HEK293 (cell line): ENCODE results near the gene SMPD3.

ENCODE experiments used
- CTCF ChIA-PET: fragments of 350-600 bp; formaldehyde crosslinking; extraction: SDS; loops from one replicate; lab custom pipeline; 2021; ENCODE audit warnings: antibody characterized with exemption; lab: Yijun Ruan, JAX
- POLR2A ChIA-PET: fragments of 300-600 bp; formaldehyde crosslinking; extraction: SDS; loops from one replicate; lab custom pipeline; 2020; ENCODE audit warnings: antibody characterized with exemption, inconsistent platforms; lab: Yijun Ruan, JAX
- H3K27ac ChIP-seq: fragments of 200-500 bp; sonication (Bioruptor generic); 2 replicates; pipeline ENCODE4 v1.5.1; 2014; ENCODE audit warnings: low read depth, low read length, control low read depth, inconsistent platforms; ENCODE audit errors: extremely low read depth
- H3K36me3 ChIP-seq, 2 experiments: fragments of 200-500 bp in 1 of 2; sonication (Bioruptor generic) in 1 of 2; 1 replicate in 1 of 2; 2 replicates in 1 of 2; pipeline ENCODE4 v1.5.1; 2014 to 2017; ENCODE audit warnings: inconsistent platforms in 2 of 2, low read length in 2 of 2; ENCODE audit not compliant: control insufficient read depth in 2 of 2, insufficient read depth in 1 of 2
- H3K4me1 ChIP-seq: fragments of 200-500 bp; sonication (Bioruptor generic); 2 replicates; pipeline ENCODE4 v1.5.1; 2014; ENCODE audit warnings: mild to moderate bottlenecking, low read length, inconsistent platforms; ENCODE audit not compliant: control insufficient read depth, insufficient read depth
- H3K4me3 ChIP-seq: 2 replicates; pipeline ENCODE4 v1.5.1; 2011; ENCODE audit warnings: low read depth, mild to moderate bottlenecking, control low read depth, low read length, moderate library complexity
- H3K9me3 ChIP-seq: fragments of 200-500 bp; sonication (Bioruptor generic); 2 replicates; pipeline ENCODE4 v1.5.1; 2014; ENCODE audit warnings: low read depth, low read length, inconsistent platforms; ENCODE audit not compliant: control insufficient read depth, insufficient read depth
- FEZF1 ChIP-seq: fragments of 450-650 bp; formaldehyde crosslinking; IDR thresholded peaks from 2 replicates; pipeline ENCODE4 v1.5.1; 2016; ENCODE audit warnings: missing biosample characterization, missing genetic modification characterization
- HOXC10 ChIP-seq: sonication (generic); formaldehyde crosslinking; IDR thresholded peaks from 2 replicates; pipeline ENCODE4 v1.8.1; 2023; ENCODE audit warnings: mild to moderate bottlenecking, missing genetic modification reagents
- KLF8 ChIP-seq: fragments of 450-650 bp; formaldehyde crosslinking; IDR thresholded peaks from 2 replicates; pipeline ENCODE4 v1.5.1; 2016; ENCODE audit warnings: missing biosample characterization, missing genetic modification characterization
- MEIS1 ChIP-seq: sonication (generic); formaldehyde crosslinking; IDR thresholded peaks from 2 replicates; pipeline ENCODE4 v1.8.1; 2022; ENCODE audit warnings: missing genetic modification reagents, mild to moderate bottlenecking, borderline replicate concordance
- MZF1 ChIP-seq: fragments of 450-650 bp; formaldehyde crosslinking; IDR thresholded peaks from 2 replicates; pipeline ENCODE4 v1.5.1; 2017; ENCODE audit warnings: missing biosample characterization, missing genetic modification characterization, borderline replicate concordance
- SP2 ChIP-seq: fragments of 450-650 bp; formaldehyde crosslinking; IDR thresholded peaks from 2 replicates; pipeline ENCODE4 v1.5.1; 2016; ENCODE audit warnings: missing biosample characterization, missing genetic modification characterization
- SP7 ChIP-seq: fragments of 450-650 bp; formaldehyde crosslinking; IDR thresholded peaks from 2 replicates; pipeline ENCODE4 v1.5.1; 2016; ENCODE audit warnings: missing biosample characterization, missing genetic modification characterization
- TSHZ1 ChIP-seq: fragments of 450-650 bp; formaldehyde crosslinking; IDR thresholded peaks from 2 replicates; pipeline ENCODE4 v1.5.1; 2016; ENCODE audit warnings: missing biosample characterization, missing genetic modification characterization, borderline replicate concordance
- WT1 ChIP-seq: fragments of 450-650 bp; formaldehyde crosslinking; IDR thresholded peaks from 2 replicates; pipeline ENCODE4 v1.5.1; 2016; ENCODE audit warnings: missing biosample characterization, missing genetic modification characterization
- ZBTB1 ChIP-seq: fragments of 450-650 bp; formaldehyde crosslinking; IDR thresholded peaks from 2 replicates; pipeline ENCODE4 v1.5.1; 2016; ENCODE audit warnings: missing biosample characterization, missing genetic modification characterization
- ZBTB21 ChIP-seq: fragments of 450-650 bp; formaldehyde crosslinking; IDR thresholded peaks from 2 replicates; pipeline ENCODE4 v1.5.1; 2017; ENCODE audit warnings: missing biosample characterization, missing genetic modification characterization
- ZIC2 ChIP-seq: fragments of 450-650 bp; formaldehyde crosslinking; IDR thresholded peaks from 2 replicates; pipeline ENCODE4 v1.5.1; 2016; ENCODE audit warnings: missing biosample characterization, missing genetic modification characterization
- ZNF10 ChIP-seq: fragments of 450-650 bp; formaldehyde crosslinking; IDR thresholded peaks from 2 replicates; pipeline ENCODE4 v1.5.1; 2017; ENCODE audit warnings: missing biosample characterization, missing genetic modification characterization
- ZNF121 ChIP-seq: fragments of 450-650 bp; formaldehyde crosslinking; IDR thresholded peaks from 2 replicates; pipeline ENCODE4 v1.5.1; 2016; ENCODE audit warnings: missing biosample characterization, missing genetic modification characterization
- ZNF140 ChIP-seq: fragments of 450-650 bp; formaldehyde crosslinking; IDR thresholded peaks from 2 replicates; pipeline ENCODE4 v1.5.1; 2016; ENCODE audit warnings: missing biosample characterization, missing genetic modification characterization
- ZNF211 ChIP-seq: fragments of 450-650 bp; formaldehyde crosslinking; IDR thresholded peaks from 2 replicates; pipeline ENCODE4 v1.5.1; 2016; ENCODE audit warnings: low read depth, missing biosample characterization, missing genetic modification characterization
- ZNF266 ChIP-seq: fragments of 450-650 bp; formaldehyde crosslinking; IDR thresholded peaks from 2 replicates; pipeline ENCODE4 v1.5.1; 2016; ENCODE audit warnings: missing biosample characterization, missing genetic modification characterization, low read depth
- ZNF362 ChIP-seq: fragments of 450-650 bp; formaldehyde crosslinking; IDR thresholded peaks from 2 replicates; pipeline ENCODE4 v1.5.1; 2016; ENCODE audit warnings: missing biosample characterization, missing genetic modification characterization
- ZNF394 ChIP-seq: fragments of 450-650 bp; formaldehyde crosslinking; IDR thresholded peaks from 2 replicates; pipeline ENCODE4 v1.5.1; 2016; ENCODE audit warnings: missing biosample characterization, missing genetic modification characterization, mild to moderate bottlenecking, moderate library complexity, borderline replicate concordance
- ZNF510 ChIP-seq: fragments of 450-650 bp; formaldehyde crosslinking; IDR thresholded peaks from 2 replicates; pipeline ENCODE4 v1.5.1; 2018; ENCODE audit warnings: mild to moderate bottlenecking, missing genetic modification characterization, missing biosample characterization; ENCODE audit not compliant: insufficient replicate concordance
- ZNF560 ChIP-seq: fragments of 450-650 bp; formaldehyde crosslinking; IDR thresholded peaks from 2 replicates; pipeline ENCODE4 v1.5.1; 2017; ENCODE audit warnings: missing biosample characterization, missing genetic modification characterization, borderline replicate concordance
- ZNF561 ChIP-seq: fragments of 450-650 bp; IDR thresholded peaks from 2 replicates; pipeline ENCODE4 v1.5.1; 2018; ENCODE audit warnings: missing biosample characterization, missing genetic modification characterization, borderline replicate concordance
- ZNF600 ChIP-seq: fragments of 450-650 bp; formaldehyde crosslinking; IDR thresholded peaks from 2 replicates; pipeline ENCODE4 v1.5.1; 2016; ENCODE audit warnings: missing biosample characterization, missing genetic modification characterization
- ZNF658 ChIP-seq: fragments of 450-650 bp; formaldehyde crosslinking; IDR thresholded peaks from 2 replicates; pipeline ENCODE4; 2016; ENCODE audit warnings: missing biosample characterization, missing genetic modification characterization
- ZNF792 ChIP-seq: fragments of 450-650 bp; formaldehyde crosslinking; IDR thresholded peaks from 2 replicates; pipeline ENCODE4 v1.5.1; 2016; ENCODE audit warnings: missing biosample characterization, missing genetic modification characterization
- ZNF843 ChIP-seq: fragments of 450-650 bp; formaldehyde crosslinking; IDR thresholded peaks from 2 replicates; pipeline ENCODE4 v1.5.1; 2016; ENCODE audit warnings: missing biosample characterization, missing genetic modification characterization
- TF ChIP-seq, protein P1 (sequence below): fragments of 450-650 bp; formaldehyde crosslinking; IDR thresholded peaks from 2 replicates; pipeline ENCODE4 v1.5.1; 2017; ENCODE audit warnings: missing biosample characterization, missing genetic modification characterization

Gene SMPD3

DNA sequence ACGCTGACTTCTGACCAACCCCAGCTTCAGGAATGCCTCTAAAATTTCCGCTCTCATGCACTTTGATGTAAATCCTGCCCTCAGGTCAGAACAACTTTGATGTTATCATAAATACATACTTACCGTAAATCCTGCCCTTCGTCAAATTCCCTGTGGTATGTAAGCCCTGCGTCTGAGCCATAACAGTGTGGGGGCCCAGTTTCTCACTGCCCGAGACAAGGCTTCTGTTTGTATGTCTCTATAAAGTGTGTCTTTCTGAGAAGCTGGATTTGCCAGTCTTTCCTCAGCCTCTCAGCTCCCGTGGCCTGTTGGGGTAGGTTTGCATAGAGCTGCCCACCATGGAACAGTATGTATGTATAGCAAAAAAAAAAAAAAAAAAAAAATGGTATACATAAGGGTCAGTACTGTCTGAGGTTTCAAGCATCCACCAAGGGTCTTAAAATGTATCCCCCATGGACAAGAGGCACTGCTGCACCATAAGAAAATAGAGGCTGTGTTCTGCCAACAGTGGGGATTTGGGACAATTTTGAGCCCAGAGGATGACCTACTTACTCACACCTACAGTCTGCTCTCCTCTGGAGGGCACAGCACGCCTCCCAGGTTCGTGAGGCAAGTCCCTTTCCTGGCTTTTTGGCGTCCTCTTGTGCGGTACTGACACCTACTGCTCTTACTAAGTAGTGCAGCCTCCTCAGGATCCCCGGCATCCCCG lies 120.0 kb downstream of the SMPD3 start (continued):
- TF ChIP-seq ZIC2 (peak; percentile 64), SP2 (tag by site-specific recombination) (no peak), TSHZ1 (tag by site-specific recombination) (peak; percentile 42; the same call in 1 of the 2 replicates), ZBTB21 (no peak), ZNF362 (tag by site-specific recombination) (peak; percentile 81), ZNF211 (tag by site-specific recombination) (no peak), ZNF792 (tag by site-specific recombination) (no peak), ZNF843 (0 out of 2 replicates have a peak, but pooled peaks have one; percentile 24), FEZF1 (tag by site-specific recombination) (peak; percentile 43; the same call in 1 of the 2 replicates), ZNF600 (tag by site-specific recombination) (peak; percentile 91), MZF1 (tag by site-specific recombination) (peak; percentile 87)
- TF ChIP-seq, protein P1, sequence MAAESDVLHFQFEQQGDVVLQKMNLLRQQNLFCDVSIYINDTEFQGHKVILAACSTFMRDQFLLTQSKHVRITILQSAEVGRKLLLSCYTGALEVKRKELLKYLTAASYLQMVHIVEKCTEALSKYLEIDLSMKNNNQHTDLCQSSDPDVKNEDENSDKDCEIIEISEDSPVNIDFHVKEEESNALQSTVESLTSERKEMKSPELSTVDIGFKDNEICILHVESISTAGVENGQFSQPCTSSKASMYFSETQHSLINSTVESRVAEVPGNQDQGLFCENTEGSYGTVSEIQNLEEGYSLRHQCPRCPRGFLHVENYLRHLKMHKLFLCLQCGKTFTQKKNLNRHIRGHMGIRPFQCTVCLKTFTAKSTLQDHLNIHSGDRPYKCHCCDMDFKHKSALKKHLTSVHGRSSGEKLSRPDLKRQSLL (tag by site-specific recombination), result no peak

DNA sequence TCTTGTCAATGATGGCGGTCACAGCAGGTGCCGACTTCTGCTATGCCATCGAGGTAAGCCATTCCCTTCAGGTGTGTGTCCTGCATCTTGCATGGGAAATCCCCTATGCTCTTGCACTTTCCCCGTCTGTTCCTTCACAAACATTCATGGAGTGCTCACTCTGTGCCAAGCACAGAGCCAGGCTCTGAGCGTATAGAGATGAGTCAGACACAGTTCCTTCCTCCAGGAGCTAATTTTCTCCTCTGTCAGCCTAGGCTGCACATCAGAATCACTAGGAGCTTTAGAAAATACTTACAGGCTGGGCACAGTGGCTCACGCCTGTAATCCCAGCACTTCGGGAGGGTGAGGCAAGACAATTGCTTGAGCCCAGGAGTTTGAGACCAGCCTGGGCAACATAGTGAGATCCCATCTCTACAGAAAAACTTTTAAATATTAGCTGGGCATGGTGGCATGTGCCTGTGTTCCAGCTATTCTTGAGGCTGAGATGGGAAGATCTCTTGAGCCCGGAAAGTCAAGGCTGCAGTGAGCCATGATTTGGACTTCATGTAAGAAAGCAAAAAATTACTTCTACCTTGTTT lies 123.4 kb downstream of the SMPD3 start:
- Histone ChIP-seq H3K27ac (no peak overlapping the region), H3K36me3 (peaks cover 12 to 58% of the 10 kb centered on the region in 2 experiments; a peak in 2 of 3 replicates), H3K4me3 (no peak overlapping the region), H3K9me3 (no peaks in the 10 kb centered on the region), H3K4me1 (peaks cover 3% of the 10 kb centered on the region; the same call in 1 of the 2 replicates)
- ChIA-PET POLR2A (interaction anchor here (1.2 kb wide), 1 partner anchor 14 kb away, joined by 7 read pairs; the partner anchor contains the start of genes PRMT7 and SLC7A6OS), CTCF (interaction anchor here (0.6 to 1.4 kb wide), 3 partner anchors 14 to 63 kb away, joined by 3 to 5 read pairs (median 3); partner anchors contain the start of genes PRMT7, SLC7A6 and SLC7A6OS)
- TF ChIP-seq ZNF121 (tag by site-specific recombination) (peak; percentile 55; the same call in 1 of the 2 replicates), KLF8 (tag by site-specific recombination) (no peak)

GRCh38 chr16:68324336-68324735 lies 124.0 kb downstream of the SMPD3 start:
- H3K4me1 ChIP-seq, result peaks cover 3% of the 10 kb centered on the region; the same call in 1 of the 2 replicates
- no peak overlapping the region for H3K27ac ChIP-seq
- CTCF ChIA-PET, result interaction anchor here (0.6 to 1.4 kb wide), 2 partner anchors 60 to 309 kb away, joined by 5 to 7 read pairs; partner anchors contain the start of genes DPEP2NB and SLC7A6
- H3K9me3 ChIP-seq, result no peaks in the 10 kb centered on the region
- H3K36me3 ChIP-seq, result peaks cover 11 to 58% of the 10 kb centered on the region in 2 experiments; a peak in 2 of 3 replicates
- TF ChIP-seq WT1 (tag by site-specific recombination) (no peak), ZNF510 (tag by site-specific recombination) (no peak), KLF8 (tag by site-specific recombination) (no peak), ZBTB1 (tag by site-specific recombination) (no peak), ZNF394 (tag by site-specific recombination) (no peak), MEIS1 (CRISPR knock-in tag) (no peak), ZNF658 (no peak), ZNF266 (tag by site-specific recombination) (no peak), ZNF560 (tag by site-specific recombination) (no peak), SP7 (no peak), ZNF10 (tag by site-specific recombination) (no peak), HOXC10 (CRISPR knock-in tag) (no peak), ZNF561 (tag by site-specific recombination) (no peak), ZNF140 (tag by site-specific recombination) (no peak)
- TF ChIP-seq, all 188 proteins: peak for 0
- POLR2A ChIA-PET, result interaction anchor here (1.2 to 3.4 kb wide), 2 partner anchors 13 to 14 kb away, joined by 7 to 14 read pairs; partner anchors contain the start of genes PRMT7 and SLC7A6OS
- H3K4me3 ChIP-seq, result no peak overlapping the region
